Osteoblast (primary cell): ENCODE results near the gene UPP2. TPM values are rescaled to one million over a fixed set of nuclear protein-coding genes. Genes with fewer than 3 reads are reported as not detected.

ENCODE experiments used
- DNase-seq: peaks from one replicate; pipeline ENCODE4 v3.0.0; 2011; ENCODE audit warnings: low spot score, mixed read lengths; ENCODE audit not compliant: insufficient read length; ENCODE audit errors: missing footprints
- H2AFZ ChIP-seq: 2 replicates; pipeline ENCODE4 v1.6.0; 2011; ENCODE audit warnings: mild to moderate bottlenecking, low read length
- H3K27ac ChIP-seq: 2 replicates; pipeline ENCODE4 v1.5.1; 2011; ENCODE audit warnings: mild to moderate bottlenecking, low read depth, low read length, moderate library complexity
- H3K27me3 ChIP-seq: 2 replicates; pipeline ENCODE4 v1.6.0; 2012; ENCODE audit warnings: mild to moderate bottlenecking, control low read depth, inconsistent platforms, low read length, moderate library complexity; ENCODE audit not compliant: insufficient read depth
- H3K36me3 ChIP-seq: 2 replicates; pipeline ENCODE4 v1.5.1; 2011; ENCODE audit warnings: mild to moderate bottlenecking, low read length, control low read depth, moderate library complexity; ENCODE audit not compliant: insufficient read depth
- H3K4me1 ChIP-seq: 2 replicates; pipeline ENCODE4 v1.5.1; 2011; ENCODE audit warnings: mild to moderate bottlenecking, low read length, control low read depth, moderate library complexity; ENCODE audit not compliant: insufficient read depth
- H3K4me2 ChIP-seq: 2 replicates; pipeline ENCODE4 v1.6.0; 2011; ENCODE audit warnings: mild to moderate bottlenecking, low read length; ENCODE audit not compliant: insufficient read depth
- H3K4me3 ChIP-seq: fragments of 200-600 bp; sonication (generic); 3 replicates; pipeline ENCODE4 v1.5.1; 2012; ENCODE audit warnings: mild to moderate bottlenecking, low read length, inconsistent platforms; ENCODE audit not compliant: insufficient read depth
- H3K79me2 ChIP-seq: 2 replicates; pipeline ENCODE4 v1.6.0; 2012; ENCODE audit warnings: mild to moderate bottlenecking, low read length, control low read depth, inconsistent platforms; ENCODE audit not compliant: insufficient read depth
- H3K9me3 ChIP-seq: 2 replicates; pipeline ENCODE4 v1.5.1; 2011; ENCODE audit warnings: low read depth, low read length, control low read depth
- H4K20me1 ChIP-seq: 2 replicates; pipeline ENCODE4 v1.6.0; 2012; ENCODE audit warnings: mild to moderate bottlenecking, low read length, control low read depth; ENCODE audit not compliant: insufficient read depth
- total RNA-seq: library from RNA; depleted of rRNA; stranded (reverse); fragments of >200 nt; gene quantifications from 2 replicates; pipeline ENCODE4 v1.2.3, GENCODE V29; 2012
- TF ChIP-seq, protein P1 (sequence below): IDR thresholded peaks from 2 replicates; pipeline ENCODE4 v1.5.1; 2011; ENCODE audit warnings: mild to moderate bottlenecking, low read depth, low read length, moderate library complexity; ENCODE audit errors: extremely low read depth

UPP2 gene
- total RNA-seq, 1 donor, result not detected

DNA sequence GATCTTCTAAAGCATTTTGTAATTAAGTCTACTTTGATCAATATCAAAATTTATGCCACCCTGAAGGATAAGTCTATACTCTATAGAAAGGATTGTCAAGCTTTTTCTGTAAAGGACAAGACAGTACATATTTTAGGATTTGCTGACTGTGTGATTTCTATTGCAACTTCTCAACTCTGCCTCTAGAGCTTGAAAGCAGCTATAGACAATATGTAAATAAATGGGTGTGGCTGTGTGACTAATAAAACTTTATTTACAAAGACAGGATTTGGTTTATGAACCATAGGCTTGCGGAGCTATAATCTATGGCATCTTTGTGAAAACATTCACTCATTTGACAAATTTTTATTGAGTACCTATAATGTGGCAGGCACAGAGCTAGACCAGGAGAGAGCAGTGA is 18.4 kb downstream of the UPP2 start:
- no peaks in the 10 kb centered on the region for H3K36me3 ChIP-seq

DNA sequence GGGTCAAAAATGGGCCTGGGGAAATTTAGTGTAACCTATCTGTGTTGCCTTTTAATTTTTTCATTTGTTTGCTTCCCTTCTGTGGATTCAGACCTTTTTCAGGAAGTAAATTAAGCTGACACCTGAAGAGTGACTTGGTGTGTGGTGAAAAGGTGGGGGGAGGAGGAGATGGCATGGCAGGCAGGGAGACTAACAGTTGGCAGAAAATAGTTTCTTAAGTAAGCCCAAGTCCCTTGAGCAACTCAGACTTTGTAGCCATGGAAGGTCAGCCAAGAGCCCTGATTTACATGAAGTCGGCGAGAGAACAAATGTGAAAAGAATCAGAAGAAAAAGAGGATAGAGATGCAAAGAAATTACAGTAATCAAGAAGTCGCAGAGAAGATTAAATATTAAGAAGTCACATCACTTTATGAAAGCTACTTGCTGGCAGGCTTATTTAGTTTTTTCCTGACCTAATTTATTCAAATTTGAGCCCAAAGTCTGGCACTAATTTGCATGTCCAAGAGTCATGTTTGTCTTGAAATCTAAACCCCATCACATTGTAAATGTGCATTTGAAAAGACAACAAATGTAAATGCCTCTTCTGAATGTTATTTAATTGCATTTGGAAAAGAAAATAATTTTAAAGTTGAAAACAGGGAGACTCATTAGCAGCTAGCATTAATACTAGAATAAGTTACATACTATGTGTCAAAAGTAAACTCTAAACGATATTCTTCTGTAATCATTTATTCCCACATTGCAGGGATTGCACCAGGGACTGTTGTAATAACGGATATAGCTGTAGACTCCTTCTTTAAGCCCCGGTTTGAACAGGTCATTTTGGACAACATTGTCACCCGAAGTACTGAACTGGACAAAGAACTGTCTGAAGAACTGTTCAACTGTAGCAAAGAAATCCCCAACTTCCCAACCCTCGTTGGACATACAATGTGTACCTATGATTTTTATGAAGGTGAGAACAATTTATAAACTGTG is 19.3 kb downstream of the UPP2 start:
- H3K4me3 ChIP-seq, result no peak overlapping the region
- no peak overlapping the region for H2AFZ ChIP-seq
- no peaks in the 10 kb centered on the region for H3K4me1 ChIP-seq
- no peaks in the 10 kb centered on the region for H3K9me3 ChIP-seq
- DNase-seq, result no peak
- no peaks in the 10 kb centered on the region for H3K36me3 ChIP-seq
- H3K27me3 ChIP-seq, result peaks cover 11% of the 10 kb centered on the region
- H3K4me2 ChIP-seq, result no peak overlapping the region
- TF ChIP-seq, protein P1, sequence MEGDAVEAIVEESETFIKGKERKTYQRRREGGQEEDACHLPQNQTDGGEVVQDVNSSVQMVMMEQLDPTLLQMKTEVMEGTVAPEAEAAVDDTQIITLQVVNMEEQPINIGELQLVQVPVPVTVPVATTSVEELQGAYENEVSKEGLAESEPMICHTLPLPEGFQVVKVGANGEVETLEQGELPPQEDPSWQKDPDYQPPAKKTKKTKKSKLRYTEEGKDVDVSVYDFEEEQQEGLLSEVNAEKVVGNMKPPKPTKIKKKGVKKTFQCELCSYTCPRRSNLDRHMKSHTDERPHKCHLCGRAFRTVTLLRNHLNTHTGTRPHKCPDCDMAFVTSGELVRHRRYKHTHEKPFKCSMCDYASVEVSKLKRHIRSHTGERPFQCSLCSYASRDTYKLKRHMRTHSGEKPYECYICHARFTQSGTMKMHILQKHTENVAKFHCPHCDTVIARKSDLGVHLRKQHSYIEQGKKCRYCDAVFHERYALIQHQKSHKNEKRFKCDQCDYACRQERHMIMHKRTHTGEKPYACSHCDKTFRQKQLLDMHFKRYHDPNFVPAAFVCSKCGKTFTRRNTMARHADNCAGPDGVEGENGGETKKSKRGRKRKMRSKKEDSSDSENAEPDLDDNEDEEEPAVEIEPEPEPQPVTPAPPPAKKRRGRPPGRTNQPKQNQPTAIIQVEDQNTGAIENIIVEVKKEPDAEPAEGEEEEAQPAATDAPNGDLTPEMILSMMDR, result no peak
- H4K20me1 ChIP-seq, result no peaks in the 10 kb centered on the region
- no peaks in the 10 kb centered on the region for H3K79me2 ChIP-seq
- no peak overlapping the region for H3K27ac ChIP-seq

More for the DNA sequence above, 18.4 kb downstream of the UPP2 start:
- H3K9me3 ChIP-seq, result no peaks in the 10 kb centered on the region
- no peak overlapping the region for H3K4me2 ChIP-seq
- H3K4me3 ChIP-seq, result no peak overlapping the region
- TF ChIP-seq, protein P1, result no peak
- H3K79me2 ChIP-seq, result no peaks in the 10 kb centered on the region
- H3K27ac ChIP-seq, result no peak overlapping the region
- no peak for DNase-seq
- H4K20me1 ChIP-seq, result no peaks in the 10 kb centered on the region
- no peak overlapping the region for H2AFZ ChIP-seq
- peaks cover 17% of the 10 kb centered on the region for H3K27me3 ChIP-seq
- H3K4me1 ChIP-seq, result no peaks in the 10 kb centered on the region

DNA sequence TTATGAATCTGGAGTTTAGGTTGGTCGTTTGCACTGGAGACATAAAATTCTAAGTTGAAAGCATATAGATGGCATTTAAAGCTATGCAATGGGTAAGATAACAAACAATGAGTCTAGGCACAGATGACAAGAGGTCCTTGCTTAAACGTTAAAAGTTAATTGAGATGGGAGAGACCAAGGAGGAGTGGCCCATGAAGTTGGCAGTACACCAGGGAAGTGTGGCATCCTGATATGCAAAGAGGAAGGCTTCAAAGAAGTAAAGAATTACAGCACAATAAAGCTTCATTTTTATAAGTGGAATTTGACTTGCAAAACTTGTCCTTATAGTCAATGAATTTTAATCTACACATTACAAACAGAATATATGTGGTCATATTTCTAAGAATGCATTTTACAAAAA is 23.2 kb downstream of the UPP2 start:
- TF ChIP-seq, protein P1, result no peak
- Histone ChIP-seq H3K4me2 (no peak overlapping the region), H4K20me1 (no peaks in the 10 kb centered on the region), H2AFZ (no peak overlapping the region), H3K4me1 (no peaks in the 10 kb centered on the region), H3K27me3 (peaks cover 15% of the 10 kb centered on the region), H3K27ac (no peak overlapping the region), H3K79me2 (no peaks in the 10 kb centered on the region), H3K9me3 (no peaks in the 10 kb centered on the region), H3K36me3 (no peaks in the 10 kb centered on the region), H3K4me3 (no peak overlapping the region)
- no peak for DNase-seq

DNA sequence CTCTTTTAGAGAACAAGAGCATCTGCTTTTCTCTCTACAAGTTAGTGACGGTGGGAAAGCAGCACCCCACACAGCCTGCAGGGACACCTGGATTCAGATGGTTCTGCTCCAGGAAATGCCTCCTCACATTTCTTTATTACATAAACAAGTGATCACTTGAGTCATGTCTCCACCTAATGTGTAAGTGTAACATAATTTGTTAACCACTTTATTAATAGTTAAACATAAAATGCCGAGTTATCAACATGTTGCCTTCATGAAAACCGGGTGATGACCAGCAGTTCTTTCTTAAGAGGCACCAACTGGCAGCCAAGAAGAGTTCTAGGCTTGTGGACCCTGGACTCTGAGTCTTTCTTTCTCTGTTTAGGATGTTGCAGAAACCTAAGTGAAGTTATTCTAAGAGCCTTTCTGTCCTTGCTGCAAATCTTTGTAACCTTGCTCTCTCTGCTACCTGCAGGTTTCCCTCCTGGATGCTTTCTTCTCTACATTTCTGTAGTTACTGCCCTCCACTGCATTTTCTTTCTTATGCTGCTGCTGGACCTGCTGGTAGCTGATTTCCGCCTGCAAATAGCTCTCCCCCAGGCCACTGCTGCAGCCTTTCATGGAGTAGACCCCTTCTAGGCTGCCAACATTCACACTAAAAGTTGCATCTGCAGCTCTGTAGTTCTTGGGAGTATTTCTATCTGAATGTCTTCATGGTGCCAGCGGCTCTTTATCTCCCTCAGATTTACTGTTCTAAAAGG is 24.3 kb downstream of the UPP2 start:
- no peaks in the 10 kb centered on the region for H3K9me3 ChIP-seq
- no peaks in the 10 kb centered on the region for H3K36me3 ChIP-seq
- H4K20me1 ChIP-seq, result no peaks in the 10 kb centered on the region
- TF ChIP-seq, protein P1, result no peak
- no peak for DNase-seq
- no peak overlapping the region for H3K4me2 ChIP-seq
- no peak overlapping the region for H2AFZ ChIP-seq
- H3K79me2 ChIP-seq, result no peaks in the 10 kb centered on the region
- H3K27me3 ChIP-seq, result peaks cover 12% of the 10 kb centered on the region
- no peak overlapping the region for H3K27ac ChIP-seq
- no peak overlapping the region for H3K4me3 ChIP-seq
- no peaks in the 10 kb centered on the region for H3K4me1 ChIP-seq
